GM21576 (cell line): ENCODE measurements around the gene PABPN1L.
"Not testable (repeated sequence)": the region's sequence is repeated elsewhere in the genome, so short reads cannot be mapped to it uniquely, and the experiment has no call there.

Source experiments
- ATAC-seq: cut with Tn5 transposase; IDR thresholded peaks from one replicate; pipeline ENCODE4 v1.9.1; 2021; ENCODE audit warnings: mild to moderate bottlenecking, moderate library complexity; ENCODE audit not compliant: unreplicated experiment

The PABPN1L gene

DNA sequence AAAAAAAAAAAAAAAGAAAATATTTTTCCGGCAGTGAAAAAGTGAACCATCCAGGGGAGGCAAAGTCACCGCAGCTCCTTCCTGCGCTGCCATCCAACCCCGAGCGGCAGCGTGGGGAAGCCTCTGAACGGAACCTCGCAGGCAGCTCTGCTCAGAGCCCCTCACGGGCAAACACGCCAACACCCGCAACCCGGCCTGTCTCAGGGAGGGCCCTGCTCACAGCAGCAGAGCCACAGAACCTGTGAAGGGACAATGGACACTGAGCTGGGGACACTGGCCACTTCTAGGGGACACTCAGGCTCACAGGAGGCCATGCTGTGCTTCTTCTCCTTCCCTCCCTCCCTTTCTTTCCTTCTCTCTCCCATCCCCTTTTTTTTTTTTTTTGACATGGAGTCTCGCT, 33.4 kb downstream of the PABPN1L start:
- no peak for ATAC-seq

DNA sequence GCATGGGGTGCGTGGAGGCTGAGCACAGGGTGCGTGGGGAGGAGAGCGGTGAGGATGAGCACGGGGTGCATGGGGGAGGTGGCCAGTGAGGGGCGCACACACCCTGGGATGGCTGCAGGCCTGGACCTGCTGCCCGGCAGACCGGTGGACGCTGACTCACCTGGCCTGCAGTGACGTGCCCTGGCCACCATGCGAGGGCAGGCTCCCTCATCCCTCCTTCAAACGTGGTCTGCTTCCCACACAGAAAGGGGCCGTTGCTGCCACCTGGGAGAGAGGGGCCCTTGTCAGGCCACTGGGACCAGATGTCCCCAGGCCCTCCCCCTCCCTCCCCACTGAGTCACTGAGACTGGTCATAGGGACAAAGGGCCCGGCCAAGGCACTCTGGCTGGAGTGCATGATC, 34.6 kb downstream of the PABPN1L start:
- ATAC-seq: no peak

DNA sequence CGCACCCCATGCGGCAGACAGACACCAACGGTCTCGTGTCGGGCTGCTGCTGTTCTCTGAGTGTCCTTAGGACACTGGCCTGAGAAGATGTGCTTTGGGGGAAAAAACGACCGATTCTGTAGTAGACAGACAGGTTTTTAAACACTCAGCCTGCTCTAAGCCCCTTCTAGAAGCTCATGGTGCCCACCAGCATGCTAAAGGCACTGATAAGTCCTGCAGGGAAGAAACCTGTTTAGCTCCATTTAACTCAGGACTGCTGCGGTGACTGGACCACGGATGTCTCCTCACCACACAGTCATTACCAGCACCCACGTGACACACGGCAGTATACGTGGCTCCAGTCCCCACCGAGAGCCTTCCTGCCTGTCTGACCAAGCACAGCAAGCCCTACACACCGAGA, 35.7 kb downstream of the PABPN1L start:
- ATAC-seq: no peak

DNA sequence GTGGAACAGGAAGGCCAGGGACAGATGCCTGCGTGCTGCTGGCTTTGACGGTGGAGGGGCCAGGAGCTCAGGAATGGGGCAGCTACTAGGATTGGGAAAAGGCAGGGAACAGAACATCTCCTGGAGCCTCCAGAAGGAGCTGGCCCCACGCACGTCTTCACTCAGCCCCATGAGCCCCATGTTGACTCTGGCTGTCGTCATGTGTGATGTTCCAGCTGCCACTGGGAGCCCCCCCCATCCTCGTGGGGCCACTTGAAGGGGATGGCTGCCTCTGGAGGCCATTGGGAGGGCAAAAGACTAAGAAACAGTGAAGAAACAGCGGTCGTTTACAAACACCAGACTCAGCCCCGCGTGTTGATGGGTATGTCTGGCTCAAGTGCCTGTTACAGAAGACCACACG, 36.2 kb downstream of the PABPN1L start:
- ATAC-seq: no peak

DNA sequence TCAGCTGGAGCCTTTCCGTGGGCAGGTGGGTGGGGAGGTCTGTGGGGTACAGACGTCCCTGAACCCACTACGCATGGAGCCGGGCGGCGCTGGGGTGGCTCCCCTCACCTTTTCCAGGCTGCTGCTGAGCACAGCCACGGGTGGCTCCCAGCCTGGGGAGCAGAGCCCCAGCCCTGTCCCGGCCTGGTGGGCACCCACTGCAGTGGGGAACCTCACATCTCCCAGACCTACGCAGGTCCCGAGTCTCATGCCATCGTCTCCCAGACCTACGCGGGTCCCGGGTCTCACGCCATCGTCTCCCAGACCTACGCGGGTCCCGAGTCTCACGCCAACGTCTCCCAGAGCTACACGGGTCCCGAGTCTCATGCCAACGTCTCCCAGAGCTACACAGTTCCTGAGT, 37.7 kb downstream of the PABPN1L start:
- ATAC-seq: no peak

DNA sequence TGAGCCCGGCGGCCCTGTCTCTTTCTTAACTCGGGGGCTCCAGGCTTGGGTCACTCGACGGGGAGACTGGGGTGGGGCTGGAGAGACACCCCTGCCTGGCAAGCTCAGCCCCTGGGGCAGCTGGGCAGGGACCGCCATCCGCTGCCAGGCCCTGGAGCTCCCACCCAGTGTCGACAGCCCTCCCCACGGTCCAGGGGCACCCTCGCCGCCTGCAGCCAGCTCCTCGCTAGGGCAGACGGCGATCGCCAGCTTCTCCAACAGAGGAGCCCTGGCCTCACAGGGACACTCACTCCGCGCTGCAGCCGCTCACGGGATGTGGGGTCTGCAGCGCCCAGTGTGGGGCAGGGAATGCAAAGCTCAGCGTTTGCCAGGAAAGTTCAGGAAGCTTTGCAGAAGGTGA, 38.7 kb downstream of the PABPN1L start:
- ATAC-seq: no peak

DNA sequence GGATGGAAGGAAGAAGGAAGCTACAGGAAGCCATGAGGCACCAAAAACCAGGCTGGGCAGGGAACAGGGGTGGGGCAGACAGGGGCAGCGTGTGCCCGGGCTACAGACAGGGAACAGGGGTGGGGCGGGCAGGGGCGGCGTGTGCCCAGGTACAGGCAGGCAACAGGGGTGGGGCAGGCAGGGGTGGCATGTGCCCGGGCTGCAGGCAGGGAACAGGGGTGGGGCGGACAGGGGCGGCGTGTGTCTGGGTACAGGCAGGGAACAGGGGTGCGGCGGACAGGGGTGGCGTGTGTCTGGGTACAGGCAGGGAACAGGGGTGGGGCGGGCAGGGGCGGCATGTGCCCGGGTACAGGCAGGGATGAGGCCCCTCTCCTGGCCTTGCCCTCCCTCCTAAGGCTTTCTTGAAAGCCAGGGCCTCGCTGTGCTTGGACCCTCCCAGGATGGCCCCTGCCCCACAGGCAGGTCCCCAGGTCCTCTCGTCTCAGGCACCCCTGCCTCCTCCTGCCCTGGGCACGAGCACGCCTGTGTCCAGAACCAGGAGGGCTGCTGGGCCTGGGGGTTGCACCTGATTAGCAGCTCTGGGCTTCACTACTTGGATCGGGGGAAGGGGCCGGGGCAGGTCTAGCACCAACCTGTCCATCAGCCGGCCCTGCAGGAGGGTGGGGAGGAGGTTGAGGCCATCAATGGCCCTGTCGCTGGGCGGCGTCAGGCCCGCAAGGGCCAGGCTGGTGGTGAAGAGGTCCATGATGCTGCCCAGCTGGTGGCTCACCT, 40.2 kb downstream of the PABPN1L start:
- ATAC-seq: no peak

DNA sequence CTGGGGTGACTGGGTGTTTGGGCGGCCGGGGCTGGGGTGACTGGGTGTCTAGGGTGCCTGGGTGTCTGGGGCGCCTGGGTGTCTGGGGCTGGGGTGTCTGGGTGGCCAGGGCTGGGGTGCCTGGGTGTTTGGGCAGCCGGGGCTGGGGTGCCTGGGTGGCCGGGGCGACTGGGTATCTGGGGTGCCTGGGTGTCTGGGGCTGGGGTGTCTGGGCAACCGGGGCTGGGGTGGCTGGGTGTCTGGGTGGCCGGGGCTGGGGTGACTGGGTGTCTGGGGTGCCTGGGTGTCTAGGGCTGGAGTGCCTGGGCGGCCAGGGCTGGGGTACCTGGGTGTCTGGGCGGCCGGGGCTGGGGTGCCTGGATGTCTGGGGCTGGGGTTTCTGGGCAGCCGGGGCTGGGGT, 41.3 kb downstream of the PABPN1L start:
- ATAC-seq: no peak

DNA sequence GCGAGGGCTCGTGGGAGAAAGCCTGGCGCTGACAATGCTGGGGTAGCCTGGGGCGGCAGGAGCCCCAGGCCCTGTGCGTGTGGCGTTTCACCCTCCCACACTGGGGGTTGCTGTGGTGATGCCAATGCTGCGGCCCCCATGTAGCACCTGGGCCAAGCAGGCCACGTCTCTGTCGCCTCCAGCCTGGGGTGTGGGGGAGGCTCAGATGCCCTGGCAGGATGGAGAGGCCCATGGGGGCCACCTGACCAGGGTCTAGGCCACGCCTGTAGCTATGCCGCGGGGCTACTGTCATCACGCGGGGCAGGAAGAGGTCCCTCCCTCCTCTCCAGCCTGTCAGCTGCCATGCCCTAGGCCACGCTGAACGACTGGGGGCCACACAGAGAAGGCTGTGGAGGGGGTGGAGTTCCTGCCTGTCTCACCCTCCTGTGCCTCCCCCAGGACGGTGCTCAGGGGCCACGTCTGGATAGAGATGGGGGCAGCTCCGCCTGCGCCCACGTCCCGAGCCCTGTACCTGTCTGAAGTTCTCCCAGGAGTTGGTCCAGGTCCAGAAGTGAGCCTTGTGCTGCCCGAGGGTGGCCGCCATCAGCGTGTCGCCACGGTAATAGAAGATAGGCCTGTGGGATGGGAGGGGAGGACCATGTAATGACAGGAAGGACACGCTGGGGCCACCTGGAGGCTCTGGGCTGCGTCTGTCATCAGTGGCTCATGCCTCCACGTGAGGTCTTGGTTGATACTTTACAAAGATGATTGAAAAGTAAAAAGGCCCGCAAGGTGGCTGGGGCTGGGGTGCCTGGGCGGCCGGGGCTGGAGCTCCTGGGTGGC, 42.0 kb downstream of the PABPN1L start:
- ATAC-seq: no peak

DNA sequence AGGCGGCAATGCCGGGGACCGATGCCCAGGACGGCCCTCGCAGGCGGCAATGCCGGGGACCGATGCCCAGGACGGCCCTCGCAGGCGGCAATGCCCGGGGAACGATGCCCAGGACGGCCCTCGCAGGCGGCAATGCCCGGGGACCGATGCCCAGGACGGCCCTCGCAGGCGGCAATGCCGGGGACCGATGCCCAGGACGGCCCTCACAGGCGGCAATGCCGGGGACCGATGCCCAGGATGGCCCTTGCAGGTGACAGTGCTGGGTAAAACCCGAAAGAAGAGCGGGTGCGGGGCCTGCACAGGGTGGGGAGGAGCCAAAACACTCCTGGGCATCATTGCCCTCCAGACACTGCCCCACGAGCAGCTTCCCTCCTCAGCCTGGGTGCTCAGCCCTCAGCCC, 42.8 kb downstream of the PABPN1L start:
- ATAC-seq: not testable (repeated sequence)

DNA sequence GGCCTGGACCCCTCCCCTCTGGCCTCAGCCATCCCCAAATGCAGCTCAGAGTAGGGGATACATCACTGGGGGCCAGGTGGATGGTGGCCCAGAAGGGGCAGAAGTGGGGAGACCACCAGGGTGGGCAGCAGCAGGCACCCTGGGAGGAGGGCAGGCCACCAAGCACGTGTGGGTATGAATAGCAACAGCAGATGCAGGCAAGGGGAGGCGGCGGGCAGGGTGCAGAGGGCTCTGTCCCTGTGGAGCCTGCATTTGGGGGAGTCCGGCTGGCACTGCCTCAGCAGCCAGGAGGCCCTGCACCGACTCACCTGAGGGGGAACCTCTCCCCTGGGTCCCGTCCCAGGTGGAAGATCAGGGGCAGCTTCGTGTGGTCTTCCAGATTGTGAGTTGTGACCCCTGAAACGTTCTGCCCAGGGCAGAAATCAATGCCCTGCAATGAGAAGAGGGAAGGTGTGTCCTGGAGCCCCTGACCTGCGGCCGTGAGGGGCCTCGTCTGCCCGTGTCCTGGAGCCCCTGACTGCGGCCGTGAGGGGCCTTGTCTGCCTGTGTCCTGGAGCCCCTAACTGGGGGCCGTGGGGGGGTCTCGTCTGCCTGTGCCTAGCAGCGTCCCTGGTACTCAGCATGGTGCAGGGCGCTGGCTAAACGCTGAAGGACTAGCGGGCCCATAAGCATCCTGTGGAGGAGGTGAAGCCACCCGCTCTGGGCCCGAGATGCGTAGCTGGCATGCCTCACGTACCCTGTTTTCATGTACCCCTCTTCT, 44.0 kb downstream of the PABPN1L start:
- no peak for ATAC-seq

DNA sequence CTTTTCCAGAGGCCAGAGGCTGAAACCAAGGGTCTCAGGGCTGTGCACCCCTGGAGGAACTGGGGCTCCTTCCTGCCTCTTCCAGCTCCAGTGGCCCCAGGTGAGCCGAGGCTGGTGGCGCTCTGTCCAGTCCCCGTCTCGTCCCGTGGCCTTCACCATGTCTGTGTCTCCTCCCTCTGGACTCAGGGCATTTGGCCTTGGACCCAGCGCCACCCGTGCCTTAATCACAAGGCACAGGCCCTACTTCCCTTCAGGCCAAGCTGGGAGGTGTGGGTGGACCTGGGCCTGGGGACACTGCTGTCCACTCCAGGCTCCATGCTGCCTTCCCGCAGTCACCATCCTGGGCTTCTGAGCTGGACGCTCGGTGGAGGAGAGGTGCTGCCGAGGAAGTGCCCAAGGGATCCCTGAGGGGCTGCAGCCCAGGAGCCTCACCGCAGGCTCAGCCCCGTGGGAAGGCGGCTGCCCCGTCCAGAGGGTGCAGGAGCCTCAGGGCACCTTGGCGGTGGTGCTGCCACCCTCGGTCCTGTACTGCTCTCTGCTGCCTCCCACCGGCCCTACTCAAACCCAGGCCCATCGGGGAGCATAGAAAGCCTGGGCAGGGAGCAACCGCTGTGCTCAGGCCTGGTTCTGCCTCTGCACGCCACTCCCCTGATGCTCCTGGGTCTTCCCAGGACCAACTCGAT, 45.2 kb downstream of the PABPN1L start:
- no peak for ATAC-seq

DNA sequence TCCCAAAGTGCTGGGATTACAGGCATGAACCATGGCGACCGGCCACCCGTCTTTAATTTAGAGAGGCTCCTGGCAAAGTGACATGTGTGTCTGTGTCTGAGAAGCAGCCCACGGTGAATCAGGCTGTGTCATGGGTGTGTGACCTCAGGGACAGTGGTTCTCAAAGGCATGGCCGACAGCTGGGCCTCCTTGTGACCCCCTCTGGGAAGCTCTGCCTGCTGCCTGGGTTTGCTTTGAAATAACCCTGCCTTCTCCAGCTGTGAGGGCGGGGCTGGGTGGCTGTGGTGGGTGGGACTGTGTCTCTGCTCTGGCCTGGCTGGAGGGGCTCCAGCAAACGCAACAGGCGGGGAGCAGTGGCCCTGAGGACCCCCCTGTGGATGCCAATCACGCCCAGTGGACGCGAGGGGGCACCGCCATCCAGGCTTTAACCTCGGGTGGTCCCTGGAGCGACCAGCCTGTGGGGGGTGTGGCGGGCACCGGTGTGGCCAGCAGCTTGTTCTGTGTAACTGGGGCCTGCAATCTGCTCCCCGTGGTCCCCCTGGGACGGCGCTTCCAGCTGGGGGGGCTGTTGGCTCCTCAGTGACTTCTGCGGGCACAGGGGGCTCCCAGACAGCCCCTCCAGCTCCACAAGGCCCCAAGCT, 46.0 kb downstream of the PABPN1L start:
- no peak for ATAC-seq

DNA sequence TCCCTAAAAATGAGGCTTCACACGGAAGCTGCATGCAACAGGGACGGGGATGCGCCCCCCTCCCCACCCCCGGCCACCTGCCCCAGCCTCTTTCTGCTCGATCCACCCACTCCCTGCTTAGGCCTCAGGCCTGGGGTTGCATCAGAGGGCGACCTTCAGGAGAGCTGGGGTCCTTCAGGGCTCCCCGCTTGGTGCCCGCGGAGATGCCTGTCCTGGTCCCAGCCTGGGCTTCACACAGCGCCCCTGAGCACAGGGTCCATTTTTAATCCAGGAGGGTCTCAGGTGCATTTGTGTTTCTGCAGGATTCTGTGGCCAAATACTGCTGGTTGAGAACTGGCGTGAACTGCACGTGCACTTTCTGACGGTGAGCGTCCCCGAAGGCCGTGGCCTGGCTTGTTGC, 47.3 kb downstream of the PABPN1L start:
- ATAC-seq: no peak

DNA sequence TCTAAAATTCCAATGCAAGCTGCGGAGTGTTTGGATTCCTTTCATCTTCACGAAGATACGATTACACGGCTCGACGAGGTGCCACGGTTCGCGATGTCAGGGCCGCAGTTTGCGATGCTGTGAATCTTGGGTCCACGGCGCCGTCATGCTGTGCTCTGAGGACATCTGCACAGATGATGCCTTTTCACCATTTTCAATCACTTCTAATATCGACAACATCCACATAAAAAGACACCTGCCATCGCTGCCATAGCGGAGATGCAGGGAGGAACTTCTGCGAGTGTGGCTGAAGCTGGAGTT, 47.9 kb downstream of the PABPN1L start:
- no peak for ATAC-seq

DNA sequence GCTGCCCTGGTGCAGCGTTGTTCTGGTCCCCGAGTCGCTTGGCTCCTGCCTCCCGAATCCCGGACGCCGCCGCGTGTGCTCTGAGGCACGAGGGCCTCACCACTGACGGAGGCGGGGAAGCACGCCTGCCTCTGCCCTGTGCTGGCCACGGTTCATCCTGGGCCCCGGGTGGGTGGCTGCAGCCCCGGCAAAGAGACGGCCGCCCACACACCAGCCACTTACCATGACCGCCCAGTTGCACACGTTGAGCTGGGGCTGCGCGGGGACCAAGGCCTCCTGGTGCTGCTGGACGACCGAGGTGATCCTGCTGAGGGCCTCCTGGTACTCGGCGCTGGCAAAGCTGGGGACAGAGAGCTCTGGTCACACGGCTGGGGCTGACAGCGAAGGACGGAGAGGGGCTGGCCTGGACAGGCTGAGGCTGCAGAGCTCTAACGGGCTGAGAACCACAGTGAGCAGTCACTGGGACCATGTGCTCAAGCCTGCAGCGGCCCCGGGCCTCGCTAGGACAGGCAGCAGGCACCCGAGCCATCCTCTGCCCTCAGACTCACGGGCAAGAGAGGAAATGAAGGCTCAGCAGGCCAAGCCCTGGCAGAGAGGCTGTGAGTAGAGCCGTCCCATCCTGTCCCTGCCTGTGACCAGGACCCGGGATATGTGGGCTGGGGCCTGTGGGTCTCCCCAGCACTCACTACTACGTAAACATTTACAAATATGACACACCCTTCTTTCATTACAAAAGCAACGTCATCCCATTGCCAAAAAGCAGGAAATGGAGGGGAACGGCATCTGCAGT, 48.5 kb downstream of the PABPN1L start:
- ATAC-seq: no peak

DNA sequence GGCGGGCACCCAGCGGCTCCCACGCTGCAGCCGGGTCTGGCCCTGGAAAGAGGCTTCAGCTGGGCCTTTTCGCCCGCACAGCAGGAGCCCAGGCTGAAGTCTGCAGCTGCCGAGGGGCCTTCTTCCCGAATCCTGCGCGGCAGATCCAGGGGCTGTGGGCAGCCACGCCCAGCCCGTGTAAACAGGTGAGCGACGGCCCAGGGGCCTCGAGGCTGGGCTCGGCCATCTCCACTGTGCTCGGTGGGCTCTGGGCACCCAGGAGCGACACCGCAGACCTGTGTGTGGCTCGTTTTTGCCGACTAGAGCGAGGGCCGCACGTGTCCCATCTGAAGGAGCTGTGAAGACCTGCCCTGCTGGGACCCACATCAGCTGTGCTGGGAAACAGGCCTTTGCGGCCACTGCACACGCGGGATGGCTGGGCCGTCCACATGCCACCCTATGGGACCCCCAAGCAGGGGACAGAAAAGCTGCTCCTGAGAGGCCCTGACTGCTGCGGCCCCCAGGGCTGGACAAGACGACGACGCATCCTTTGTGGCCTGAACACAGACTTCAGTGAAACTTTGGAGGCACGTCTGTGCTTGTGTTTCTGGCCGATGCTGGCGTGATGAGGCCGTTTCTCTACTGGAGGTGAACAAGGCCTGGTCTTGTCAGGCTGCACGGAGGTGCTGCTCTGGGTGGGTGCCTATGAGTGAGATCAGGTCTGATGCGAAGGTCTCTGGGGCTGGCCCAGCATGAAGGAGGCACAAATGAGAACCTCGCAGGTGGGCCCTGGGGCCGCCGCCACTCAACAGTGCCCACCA, 49.5 kb downstream of the PABPN1L start:
- no peak for ATAC-seq

DNA sequence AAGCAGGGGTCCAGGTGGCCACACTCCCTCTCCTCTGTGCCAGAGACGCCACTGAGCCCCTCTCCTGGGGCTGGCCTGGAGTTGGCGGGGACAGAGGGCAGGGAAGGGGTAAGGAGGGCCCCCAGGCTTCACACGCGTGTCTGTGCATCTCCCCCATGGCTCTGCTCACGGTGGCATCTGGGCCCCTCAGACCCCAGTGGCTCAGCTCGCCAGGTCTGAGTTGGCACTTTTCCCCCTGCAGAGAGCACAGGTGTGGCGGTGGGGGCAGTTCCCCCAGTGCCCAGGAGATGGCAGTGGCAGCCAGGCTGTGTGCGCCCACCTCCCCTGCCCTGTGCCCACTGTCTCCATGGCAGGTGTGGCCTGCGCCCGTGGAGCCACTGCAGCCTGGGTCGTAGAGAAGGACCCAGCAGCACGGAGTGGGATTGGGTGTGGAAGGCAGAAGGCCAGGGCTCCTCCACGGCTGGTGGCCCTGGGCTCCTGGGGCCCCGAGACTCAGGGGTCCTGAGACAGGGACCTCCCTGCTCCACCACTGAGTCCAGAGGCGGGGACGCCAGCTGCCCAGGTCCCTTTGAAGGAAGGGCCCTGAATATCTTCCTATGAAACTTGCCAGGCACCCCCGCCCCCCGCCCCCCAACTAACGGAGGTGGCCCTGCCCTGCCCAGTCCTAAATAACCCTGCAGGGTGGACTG, 50.4 kb downstream of the PABPN1L start:
- ATAC-seq: no peak

DNA sequence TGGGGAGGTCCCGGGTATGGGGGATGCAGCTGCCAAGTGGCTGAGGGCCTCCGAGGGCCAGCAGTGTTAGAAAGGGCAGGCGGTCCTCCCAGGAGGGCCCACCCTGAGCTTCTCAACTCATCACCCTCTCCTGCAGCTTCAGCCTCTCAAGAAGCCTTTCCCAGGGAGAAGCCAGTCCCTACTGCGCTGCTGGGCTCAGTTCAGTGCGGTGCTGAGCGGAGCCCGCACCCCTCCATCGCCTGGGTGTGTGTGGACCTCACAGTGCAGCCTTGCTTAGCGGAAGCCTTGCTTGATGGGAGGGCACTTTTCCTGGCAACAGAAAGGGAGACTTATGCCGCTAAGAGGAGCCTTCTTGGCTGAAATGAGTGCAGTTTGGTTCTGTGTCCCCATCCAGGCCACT, 51.2 kb downstream of the PABPN1L start:
- ATAC-seq: no peak
